ENCODE data around the gene ZP2.

DNA sequence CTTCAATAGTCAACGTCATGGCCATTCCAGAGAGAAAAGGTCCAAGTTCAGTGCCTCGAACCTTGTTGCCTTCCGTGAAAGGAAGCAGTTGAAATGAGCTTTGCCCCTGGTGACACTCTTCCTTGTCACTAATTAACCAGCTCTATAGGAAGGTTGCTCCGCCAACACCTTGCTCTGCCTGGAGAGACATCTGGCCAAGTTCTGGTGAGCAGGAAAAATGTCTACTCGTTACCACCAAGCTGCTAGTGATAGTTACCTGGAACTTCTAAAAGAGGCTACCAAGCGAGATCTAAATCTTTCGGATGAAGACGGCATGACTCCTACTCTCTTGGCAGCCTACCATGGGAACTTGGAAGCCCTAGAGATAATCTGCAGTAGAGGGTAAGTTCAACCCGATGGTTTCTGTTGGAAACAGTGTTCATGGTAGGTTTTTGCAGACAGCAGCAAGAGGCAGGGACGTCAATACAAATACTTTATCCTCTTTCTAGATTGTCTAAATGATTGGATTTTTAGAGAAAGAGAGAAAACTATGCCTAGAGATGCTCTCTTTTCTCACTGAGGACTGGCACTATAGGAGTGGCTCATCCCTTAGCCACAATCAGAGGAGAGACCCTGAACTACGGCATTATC is 22.3 kb upstream of the ZP2 start, which contains the start of gene ANKS4B:
- TF ChIP-seq, protein P1, sequence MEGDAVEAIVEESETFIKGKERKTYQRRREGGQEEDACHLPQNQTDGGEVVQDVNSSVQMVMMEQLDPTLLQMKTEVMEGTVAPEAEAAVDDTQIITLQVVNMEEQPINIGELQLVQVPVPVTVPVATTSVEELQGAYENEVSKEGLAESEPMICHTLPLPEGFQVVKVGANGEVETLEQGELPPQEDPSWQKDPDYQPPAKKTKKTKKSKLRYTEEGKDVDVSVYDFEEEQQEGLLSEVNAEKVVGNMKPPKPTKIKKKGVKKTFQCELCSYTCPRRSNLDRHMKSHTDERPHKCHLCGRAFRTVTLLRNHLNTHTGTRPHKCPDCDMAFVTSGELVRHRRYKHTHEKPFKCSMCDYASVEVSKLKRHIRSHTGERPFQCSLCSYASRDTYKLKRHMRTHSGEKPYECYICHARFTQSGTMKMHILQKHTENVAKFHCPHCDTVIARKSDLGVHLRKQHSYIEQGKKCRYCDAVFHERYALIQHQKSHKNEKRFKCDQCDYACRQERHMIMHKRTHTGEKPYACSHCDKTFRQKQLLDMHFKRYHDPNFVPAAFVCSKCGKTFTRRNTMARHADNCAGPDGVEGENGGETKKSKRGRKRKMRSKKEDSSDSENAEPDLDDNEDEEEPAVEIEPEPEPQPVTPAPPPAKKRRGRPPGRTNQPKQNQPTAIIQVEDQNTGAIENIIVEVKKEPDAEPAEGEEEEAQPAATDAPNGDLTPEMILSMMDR (IDR thresholded peaks at IDR 0.05): no peak
- TF ChIP-seq POLR2AphosphoS5 (IDR thresholded peaks at IDR 0.05): no peak
- no peak for TF ChIP-seq EP300 (IDR thresholded peaks at IDR 0.05)

Data from gastroesophageal sphincter (tissue), 3 donors.